ENCODE data around the gene SPDYE4.

The SPDYE4 gene

GRCh38 chr17:8707332-8708024 is 50.9 kb downstream of the SPDYE4 start:
- Histone ChIP-seq H3K27me3 (ENCODE audit: insufficient read depth, low read length, poor library complexity, severe bottlenecking) (no peaks in the 10 kb centered on the region), H3K4me1 (ENCODE audit: insufficient read depth, low read length, poor library complexity, severe bottlenecking) (peaks cover 28% of the 10 kb centered on the region), H3F3A (ENCODE audit: low read depth) (no peaks in the 10 kb centered on the region; the same call in 1 of the 2 replicates), H3K9ac (ENCODE audit: low read depth, low read length, poor library complexity, severe bottlenecking) (no peak overlapping the region), H3K4me3 (ENCODE audit: low read length, poor library complexity, severe bottlenecking) (no peak overlapping the region), H4K20me1 (ENCODE audit: insufficient read depth, low read length, poor library complexity, severe bottlenecking) (no peaks in the 10 kb centered on the region), H2AFZ (ENCODE audit: low read length) (0 out of 2 replicates have a peak overlapping the region, but pooled peaks have one; percentile 20), H3K9me3 (ENCODE audit: insufficient read depth, low read depth, low read length) (no peaks in the 10 kb centered on the region), H3K36me3 (ENCODE audit: insufficient read depth, low read length) (no peaks in the 10 kb centered on the region), H3K9me2 (replicated peaks; ENCODE audit: low read depth, low read length) (no peaks in the 10 kb centered on the region), H3K4me2 (ENCODE audit: low read depth, low read length, poor library complexity, severe bottlenecking) (no peak overlapping the region), H3K79me2 (ENCODE audit: insufficient read depth, low read length) (no peaks in the 10 kb centered on the region)
- no peak for TF ChIP-seq EZH2phosphoT487 (IDR thresholded peaks at IDR 0.05; ENCODE audit: borderline replicate concordance)
- TF ChIP-seq CTCF (conservative IDR thresholded peaks at IDR 0.05; ENCODE audit: low read length), result no peak

- H3K36me3 ChIP-seq (ENCODE audit: insufficient read depth, low read length), result no peaks in the 10 kb centered on the region
- peaks cover 28% of the 10 kb centered on the region for H3K4me1 ChIP-seq (ENCODE audit: insufficient read depth, low read length, poor library complexity, severe bottlenecking)
- no peaks in the 10 kb centered on the region for H3K27me3 ChIP-seq (ENCODE audit: insufficient read depth, low read length, poor library complexity, severe bottlenecking)
- H3K79me2 ChIP-seq (ENCODE audit: insufficient read depth, low read length), result no peaks in the 10 kb centered on the region
- H3K4me2 ChIP-seq (ENCODE audit: low read depth, low read length, poor library complexity, severe bottlenecking), result no peak overlapping the region
- no peak overlapping the region for H3K9ac ChIP-seq (ENCODE audit: low read depth, low read length, poor library complexity, severe bottlenecking)
- H3F3A ChIP-seq (ENCODE audit: low read depth), result no peaks in the 10 kb centered on the region; the same call in 1 of the 2 replicates
- TF ChIP-seq CTCF (conservative IDR thresholded peaks at IDR 0.05; ENCODE audit: low read length) (no peak), EZH2phosphoT487 (IDR thresholded peaks at IDR 0.05; ENCODE audit: borderline replicate concordance) (no peak)
- no peaks in the 10 kb centered on the region for H3K9me3 ChIP-seq (ENCODE audit: insufficient read depth, low read depth, low read length)
- H2AFZ ChIP-seq (ENCODE audit: low read length), result no peak overlapping the region
- no peaks in the 10 kb centered on the region for H3K9me2 ChIP-seq (replicated peaks; ENCODE audit: low read depth, low read length)
- H3K4me3 ChIP-seq (ENCODE audit: low read length, poor library complexity, severe bottlenecking), result no peak overlapping the region
- H4K20me1 ChIP-seq (ENCODE audit: insufficient read depth, low read length, poor library complexity, severe bottlenecking), result no peaks in the 10 kb centered on the region
Measured at GRCh38 chr17:8706431-8706830, 51.9 kb downstream of the SPDYE4 start.

- Histone ChIP-seq H3K4me1 (ENCODE audit: insufficient read depth, low read length, poor library complexity, severe bottlenecking) (peaks cover 28% of the 10 kb centered on the region), H3K4me2 (ENCODE audit: low read depth, low read length, poor library complexity, severe bottlenecking) (no peak overlapping the region), H2AFZ (ENCODE audit: low read length) (no peak overlapping the region), H3K9ac (ENCODE audit: low read depth, low read length, poor library complexity, severe bottlenecking) (no peak overlapping the region), H3K9me2 (replicated peaks; ENCODE audit: low read depth, low read length) (no peaks in the 10 kb centered on the region), H3K4me3 (ENCODE audit: low read length, poor library complexity, severe bottlenecking) (no peak overlapping the region), H3F3A (ENCODE audit: low read depth) (no peaks in the 10 kb centered on the region; the same call in 1 of the 2 replicates), H3K36me3 (ENCODE audit: insufficient read depth, low read length) (no peaks in the 10 kb centered on the region), H3K9me3 (ENCODE audit: insufficient read depth, low read depth, low read length) (no peaks in the 10 kb centered on the region), H3K27me3 (ENCODE audit: insufficient read depth, low read length, poor library complexity, severe bottlenecking) (no peaks in the 10 kb centered on the region), H4K20me1 (ENCODE audit: insufficient read depth, low read length, poor library complexity, severe bottlenecking) (no peaks in the 10 kb centered on the region), H3K79me2 (ENCODE audit: insufficient read depth, low read length) (no peaks in the 10 kb centered on the region)
- TF ChIP-seq EZH2phosphoT487 (IDR thresholded peaks at IDR 0.05; ENCODE audit: borderline replicate concordance) (no peak), CTCF (conservative IDR thresholded peaks at IDR 0.05; ENCODE audit: low read length) (no peak)
Measured at GRCh38 chr17:8705427-8705826, 52.9 kb downstream of the SPDYE4 start.
